ENCODE measurements around the gene WDFY3.
"Not testable (repeated sequence)": the region's sequence is repeated elsewhere in the genome, so short reads cannot be mapped to it uniquely, and the experiment has no call there.

The WDFY3 gene

DNA sequence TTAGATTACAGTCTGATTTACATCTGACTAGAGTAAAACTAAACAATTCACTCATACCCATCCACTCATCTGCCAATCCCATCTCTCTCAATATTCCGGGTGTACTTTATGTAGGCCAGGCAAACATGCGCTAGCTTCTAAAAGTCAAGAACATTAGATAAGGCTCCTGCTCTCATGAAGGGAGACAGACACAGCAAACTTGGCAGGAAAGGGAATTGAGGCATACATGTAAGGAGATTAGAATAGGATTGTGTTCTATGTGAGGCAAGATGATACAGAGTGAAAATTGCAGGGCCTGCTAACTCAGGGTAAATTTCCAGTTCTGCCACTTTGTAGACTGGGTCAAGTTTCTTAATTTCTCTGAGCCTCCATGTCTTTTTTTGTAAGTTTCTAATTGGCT lies 247.8 kb downstream of the WDFY3 start:
- no peak overlapping the region for H3K4me3 Mint-ChIP-seq
- no peak overlapping the region for H3K27ac Mint-ChIP-seq
- no peaks in the 10 kb centered on the region for H3K4me1 Mint-ChIP-seq
- no peaks in the 10 kb centered on the region for H3K27me3 Mint-ChIP-seq
- H3K36me3 Mint-ChIP-seq, result no peaks in the 10 kb centered on the region
- H3K9me3 Mint-ChIP-seq, result no peaks in the 10 kb centered on the region

DNA sequence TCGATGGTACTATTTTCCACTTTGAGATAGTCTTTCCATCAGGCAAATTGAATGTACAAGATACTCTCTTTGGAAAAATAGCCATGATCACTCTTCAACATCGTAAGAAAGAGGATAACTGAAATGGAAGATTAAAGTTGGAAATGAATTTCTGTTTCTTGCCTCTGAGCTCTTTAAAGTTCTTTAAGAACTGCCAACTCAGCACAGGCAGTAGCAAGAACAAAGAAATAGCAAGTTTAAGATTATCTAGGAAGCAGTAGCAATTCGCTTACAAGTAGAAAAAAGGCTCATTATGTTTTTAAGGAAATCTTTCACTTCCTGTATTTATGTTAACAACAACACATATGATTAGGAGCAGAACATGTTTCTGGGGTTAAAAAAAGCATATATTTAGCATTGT lies 255.9 kb downstream of the WDFY3 start:
- no peak overlapping the region for H3K4me3 Mint-ChIP-seq
- H3K27ac Mint-ChIP-seq, result no peak overlapping the region
- no peaks in the 10 kb centered on the region for H3K4me1 Mint-ChIP-seq
- peaks cover 3% of the 10 kb centered on the region for H3K27me3 Mint-ChIP-seq
- H3K9me3 Mint-ChIP-seq, result no peaks in the 10 kb centered on the region
- no peaks in the 10 kb centered on the region for H3K36me3 Mint-ChIP-seq

DNA sequence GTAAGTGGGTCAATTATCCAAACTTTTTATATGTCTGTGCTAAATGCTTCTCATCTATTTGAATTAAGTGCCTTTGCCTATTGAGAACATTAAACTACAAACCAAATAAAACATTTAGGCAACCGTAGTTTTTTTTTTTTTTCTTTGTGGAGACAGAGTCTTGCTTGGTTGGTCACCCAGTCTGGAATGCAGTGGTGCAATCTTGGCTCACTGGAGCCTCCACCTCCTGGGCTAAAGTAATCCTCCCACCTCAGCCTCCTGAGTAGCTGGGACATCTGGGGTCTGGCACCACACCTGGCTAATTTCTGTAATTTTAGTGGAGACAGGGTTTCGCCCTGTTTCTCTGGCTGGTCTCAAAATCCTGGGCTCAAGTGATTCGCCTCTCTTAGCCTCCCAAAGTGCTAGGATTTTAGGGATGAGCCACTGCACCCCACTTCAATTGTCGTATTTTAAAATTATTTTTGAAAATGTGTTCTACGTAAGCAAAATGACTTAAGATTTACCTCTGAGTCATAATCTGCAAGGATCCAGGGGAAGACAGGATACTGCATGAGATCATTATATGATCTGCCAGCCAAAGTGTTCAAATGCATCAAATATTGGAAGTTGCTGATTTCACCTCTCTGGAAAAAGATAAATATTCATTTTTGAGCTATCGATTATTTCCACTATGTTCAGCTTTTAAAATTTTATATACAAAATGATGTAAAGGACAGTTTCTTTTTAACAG lies 257.9 kb downstream of the WDFY3 start:
- Mint-ChIP-seq H3K4me1 (no peaks in the 10 kb centered on the region), H3K27me3 (peaks cover 4% of the 10 kb centered on the region), H3K36me3 (no peaks in the 10 kb centered on the region), H3K4me3 (no peak overlapping the region), H3K9me3 (no peaks in the 10 kb centered on the region), H3K27ac (no peak overlapping the region)

DNA sequence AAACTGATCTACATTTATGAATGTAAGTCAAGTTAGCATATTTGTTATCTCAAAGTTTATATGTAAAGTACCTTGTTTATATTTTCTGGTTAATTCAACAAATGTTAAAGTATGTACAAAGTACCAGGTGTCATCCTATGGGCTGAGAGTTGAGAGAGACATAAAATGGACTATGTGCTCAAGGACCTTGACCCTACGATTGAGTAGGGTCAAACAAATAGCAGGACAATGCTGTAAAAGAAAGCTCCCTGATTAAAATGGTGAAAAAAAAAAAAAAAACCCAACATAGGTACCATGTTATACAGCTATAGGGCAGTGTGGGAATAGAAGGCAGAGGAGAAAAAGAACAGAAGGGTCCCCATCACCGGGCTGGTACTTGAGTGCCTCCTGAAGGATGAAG lies 260.2 kb downstream of the WDFY3 start:
- Mint-ChIP-seq H3K4me1 (no peaks in the 10 kb centered on the region), H3K4me3 (no peak overlapping the region), H3K9me3 (no peaks in the 10 kb centered on the region), H3K27me3 (peaks cover 4% of the 10 kb centered on the region), H3K27ac (no peak overlapping the region), H3K36me3 (no peaks in the 10 kb centered on the region)

DNA sequence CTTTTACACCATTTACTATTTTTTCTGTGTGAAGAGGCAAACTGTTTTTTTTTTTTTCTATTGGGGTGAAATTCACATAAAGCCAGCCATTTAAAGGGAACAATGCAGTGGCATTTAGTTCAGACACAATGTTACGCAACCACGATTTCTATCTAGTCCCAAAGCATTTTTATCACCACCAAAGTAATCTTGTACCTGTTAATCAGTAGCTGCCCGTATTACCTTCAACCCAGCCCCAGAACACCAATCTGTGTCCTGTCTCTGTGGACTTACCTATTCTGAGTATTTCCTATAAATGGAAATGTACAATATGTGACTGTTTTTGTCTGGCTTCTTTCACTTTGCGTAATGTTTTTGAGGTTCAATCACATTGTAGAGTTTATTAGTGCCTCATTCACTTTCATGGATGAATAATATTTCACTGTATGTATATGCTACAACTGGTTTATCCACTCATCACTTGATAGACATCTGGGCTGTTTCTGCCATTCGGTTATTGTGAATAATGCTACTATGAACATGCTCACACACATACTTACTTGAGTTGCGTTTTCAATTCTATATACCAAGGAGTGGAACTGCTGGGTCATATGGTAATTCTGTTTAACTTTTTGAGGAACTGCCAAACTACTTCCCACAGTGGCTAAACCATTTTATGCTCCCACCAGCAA lies 267.4 kb downstream of the WDFY3 start:
- Mint-ChIP-seq H3K27ac (no peak overlapping the region), H3K9me3 (no peaks in the 10 kb centered on the region), H3K36me3 (no peaks in the 10 kb centered on the region)

DNA sequence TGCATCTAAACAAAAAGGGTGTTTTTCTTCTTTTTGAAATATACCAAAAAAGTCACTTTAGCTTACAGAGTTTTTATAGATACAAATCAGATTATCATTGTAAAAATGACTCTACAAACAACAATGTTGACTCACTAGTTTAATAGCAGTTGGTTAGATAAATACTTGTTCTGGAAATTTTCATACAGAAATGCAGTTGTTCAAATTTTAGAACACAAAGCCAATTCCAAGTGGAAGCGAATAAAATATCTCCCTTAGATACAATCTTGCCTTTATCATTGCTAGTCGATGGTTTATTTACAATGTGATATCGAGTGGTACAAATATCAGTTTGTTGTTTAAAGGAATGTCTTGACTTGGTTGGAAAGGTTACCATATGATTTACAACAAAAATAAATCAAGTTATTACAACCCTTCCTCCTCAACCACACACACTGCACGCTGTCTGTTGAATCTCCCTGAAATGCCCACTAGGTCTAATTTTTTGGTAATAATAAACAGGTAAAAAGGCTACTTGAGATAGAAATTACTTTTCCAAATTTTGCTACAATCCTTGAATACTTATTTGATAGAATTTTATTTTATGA lies 268.8 kb downstream of the WDFY3 start:
- no peaks in the 10 kb centered on the region for H3K27me3 Mint-ChIP-seq
- no peaks in the 10 kb centered on the region for H3K9me3 Mint-ChIP-seq
- H3K4me1 Mint-ChIP-seq, result no peaks in the 10 kb centered on the region
- H3K27ac Mint-ChIP-seq, result no peak overlapping the region
- H3K36me3 Mint-ChIP-seq, result no peaks in the 10 kb centered on the region
- no peak overlapping the region for H3K4me3 Mint-ChIP-seq

More for the DNA sequence above, 267.4 kb downstream of the WDFY3 start:
- no peaks in the 10 kb centered on the region for H3K4me1 Mint-ChIP-seq
- H3K4me3 Mint-ChIP-seq, result no peak overlapping the region
- peaks cover 2% of the 10 kb centered on the region for H3K27me3 Mint-ChIP-seq

DNA sequence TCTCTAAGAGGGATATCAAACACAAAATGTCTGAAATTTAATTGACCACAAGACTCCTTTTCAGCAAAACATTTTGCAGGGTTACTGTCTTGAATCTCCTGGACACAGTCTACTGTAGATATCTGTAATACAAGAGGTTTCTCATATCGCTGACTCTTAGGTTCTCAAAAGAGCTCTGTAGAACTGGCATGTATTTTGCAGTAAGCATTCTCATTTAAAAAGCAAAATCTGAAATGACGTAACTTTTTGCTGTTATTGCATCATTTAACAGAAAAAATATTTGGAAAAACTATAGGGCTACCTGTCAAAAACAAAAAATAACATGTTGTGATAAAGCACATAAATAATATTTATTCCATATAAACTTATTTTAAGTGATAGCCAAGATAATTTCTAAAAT lies 269.3 kb downstream of the WDFY3 start:
- Mint-ChIP-seq H3K36me3 (no peaks in the 10 kb centered on the region), H3K9me3 (no peaks in the 10 kb centered on the region), H3K4me3 (no peak overlapping the region), H3K4me1 (no peaks in the 10 kb centered on the region), H3K27me3 (no peaks in the 10 kb centered on the region), H3K27ac (no peak overlapping the region)

DNA sequence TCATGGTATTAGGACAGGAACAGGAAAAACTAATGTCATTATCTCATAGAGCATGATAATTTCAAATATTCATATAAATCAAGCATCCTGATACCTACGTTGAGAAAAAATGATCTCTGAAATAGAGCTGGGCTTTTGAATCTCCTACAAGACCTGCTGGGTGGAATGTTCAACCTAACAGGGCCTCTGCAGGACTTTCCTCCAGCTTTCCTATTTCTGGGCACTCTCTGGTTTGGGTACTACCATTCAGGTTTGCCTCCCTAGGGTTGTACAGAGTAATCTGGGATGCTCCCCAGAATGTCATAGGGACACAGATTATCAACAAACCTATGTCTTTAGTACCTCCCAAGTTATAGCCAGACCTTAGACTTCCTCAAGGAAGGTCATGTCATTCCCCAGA lies 274.7 kb downstream of the WDFY3 start:
- no peaks in the 10 kb centered on the region for H3K36me3 Mint-ChIP-seq
- H3K27ac Mint-ChIP-seq, result no peak overlapping the region
- no peaks in the 10 kb centered on the region for H3K4me1 Mint-ChIP-seq
- no peak overlapping the region for H3K4me3 Mint-ChIP-seq
- no peaks in the 10 kb centered on the region for H3K9me3 Mint-ChIP-seq
- H3K27me3 Mint-ChIP-seq, result no peaks in the 10 kb centered on the region

DNA sequence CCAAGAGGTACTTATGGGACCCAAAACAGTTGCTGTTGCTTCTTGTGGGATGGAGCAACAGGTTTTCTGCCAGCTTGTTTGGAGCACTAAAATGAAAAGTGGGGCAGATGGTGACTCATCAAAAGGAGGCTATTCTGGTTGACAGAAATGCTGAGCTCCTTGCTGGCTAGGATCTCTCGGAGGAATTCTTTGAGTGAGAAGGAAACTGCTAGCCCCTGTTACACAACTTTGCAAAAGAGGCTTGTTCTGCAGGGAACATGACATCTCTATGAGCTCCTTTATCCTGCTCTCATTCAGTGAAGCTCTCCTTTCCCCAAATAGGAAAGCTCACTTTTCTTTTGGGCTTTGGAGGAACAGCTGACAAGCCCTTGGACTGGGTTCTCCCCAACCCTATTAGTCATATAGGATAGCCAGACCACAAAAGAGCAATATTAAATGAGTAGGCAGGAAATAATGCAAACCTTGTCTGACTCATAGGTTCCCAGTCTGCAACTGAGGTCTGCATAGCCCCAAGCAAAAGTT lies 275.3 kb downstream of the WDFY3 start:
- H3K9me3 Mint-ChIP-seq, result no peaks in the 10 kb centered on the region
- H3K27me3 Mint-ChIP-seq, result no peaks in the 10 kb centered on the region
- no peaks in the 10 kb centered on the region for H3K36me3 Mint-ChIP-seq
- no peak overlapping the region for H3K4me3 Mint-ChIP-seq
- H3K27ac Mint-ChIP-seq, result no peak overlapping the region
- no peaks in the 10 kb centered on the region for H3K4me1 Mint-ChIP-seq

DNA sequence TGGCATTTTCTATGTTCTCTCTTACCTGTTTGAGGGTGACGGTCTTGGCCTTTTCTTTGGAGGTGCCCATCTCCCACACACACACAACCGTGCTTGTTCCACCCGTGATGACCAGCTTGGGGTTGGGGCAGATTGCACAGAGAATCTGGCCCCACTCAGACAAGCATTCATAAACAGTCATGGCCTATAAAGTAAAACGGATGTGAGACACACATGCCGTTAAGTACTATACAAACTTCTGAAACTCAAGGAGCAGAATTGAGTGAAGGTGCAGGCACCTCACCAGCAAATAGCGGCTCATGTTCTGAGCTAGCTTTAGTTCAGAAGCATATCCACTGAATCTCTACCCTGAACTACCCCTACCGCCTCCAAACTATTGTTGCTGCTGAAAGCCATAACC lies 276.0 kb downstream of the WDFY3 start:
- no peaks in the 10 kb centered on the region for H3K36me3 Mint-ChIP-seq
- H3K4me1 Mint-ChIP-seq, result no peaks in the 10 kb centered on the region
- H3K27me3 Mint-ChIP-seq, result no peaks in the 10 kb centered on the region
- H3K9me3 Mint-ChIP-seq, result no peaks in the 10 kb centered on the region
- H3K4me3 Mint-ChIP-seq, result no peak overlapping the region
- H3K27ac Mint-ChIP-seq, result no peak overlapping the region

DNA sequence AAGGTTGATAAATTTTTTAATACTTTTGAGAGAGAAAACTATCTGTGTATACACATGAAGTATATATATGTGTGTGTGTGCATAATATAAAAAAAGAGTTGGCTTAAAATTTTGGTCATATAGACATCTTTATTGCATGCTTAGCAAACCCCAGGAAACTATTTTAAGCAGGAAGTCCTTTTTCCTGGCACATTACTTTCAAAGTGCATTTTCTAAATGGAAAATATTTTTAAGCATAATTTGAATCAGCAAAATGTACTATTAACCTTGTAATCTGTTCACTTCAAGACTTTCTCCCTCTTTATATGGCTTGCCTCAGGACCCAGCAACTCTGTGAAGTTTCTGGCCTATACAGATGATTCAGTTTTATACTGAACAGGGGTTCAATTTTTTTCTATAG lies 277.3 kb downstream of the WDFY3 start:
- H3K27ac Mint-ChIP-seq, result no peak overlapping the region
- no peaks in the 10 kb centered on the region for H3K36me3 Mint-ChIP-seq
- no peak overlapping the region for H3K4me3 Mint-ChIP-seq
- H3K9me3 Mint-ChIP-seq, result no peaks in the 10 kb centered on the region
- H3K27me3 Mint-ChIP-seq, result no peaks in the 10 kb centered on the region
- no peaks in the 10 kb centered on the region for H3K4me1 Mint-ChIP-seq

DNA sequence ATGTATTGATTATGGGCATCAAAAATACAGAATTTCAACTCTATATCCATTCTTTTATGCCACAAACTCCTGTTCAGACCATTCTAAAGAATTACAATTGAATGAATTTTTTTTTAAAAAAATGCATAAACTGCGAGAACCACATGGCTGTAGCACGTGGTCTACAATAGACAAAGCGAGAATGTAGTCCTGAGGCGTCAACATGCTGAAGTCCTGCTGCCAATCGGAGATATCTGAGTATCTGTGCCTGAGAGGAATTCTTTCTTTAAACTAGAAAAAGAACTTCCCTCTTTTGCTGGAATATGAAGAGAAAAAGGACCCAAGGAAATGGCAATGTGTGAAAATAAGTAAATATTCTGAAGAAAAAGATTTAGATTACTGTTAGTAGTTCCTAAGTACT lies 277.9 kb downstream of the WDFY3 start:
- no peaks in the 10 kb centered on the region for H3K9me3 Mint-ChIP-seq

DNA sequence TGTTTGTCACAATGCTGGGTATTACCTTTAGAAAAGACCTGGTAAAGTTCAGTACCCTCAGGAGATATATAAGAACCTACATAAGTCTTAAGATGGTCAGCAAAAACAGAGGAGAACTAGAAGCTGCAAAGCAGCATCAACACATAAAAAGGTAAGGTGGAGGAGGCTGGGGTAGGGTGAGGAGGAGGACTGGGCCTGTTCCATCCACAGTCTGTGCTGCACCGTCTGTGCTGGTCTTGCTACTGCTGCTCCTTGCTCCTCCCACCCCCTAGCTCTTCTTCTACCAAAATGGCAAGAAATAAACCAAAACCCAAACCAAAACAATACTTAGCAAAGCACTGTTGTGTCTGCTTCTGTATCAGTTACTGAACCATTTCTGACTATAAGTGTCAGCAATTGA lies 281.4 kb downstream of the WDFY3 start:
- H3K36me3 Mint-ChIP-seq, result no peaks in the 10 kb centered on the region
- H3K4me3 Mint-ChIP-seq, result no peak overlapping the region
- no peaks in the 10 kb centered on the region for H3K27me3 Mint-ChIP-seq
- H3K9me3 Mint-ChIP-seq, result no peaks in the 10 kb centered on the region
- peaks cover 6% of the 10 kb centered on the region for H3K4me1 Mint-ChIP-seq
- no peak overlapping the region for H3K27ac Mint-ChIP-seq

More for the DNA sequence above, 277.9 kb downstream of the WDFY3 start:
- Mint-ChIP-seq H3K27me3 (no peaks in the 10 kb centered on the region), H3K36me3 (no peaks in the 10 kb centered on the region), H3K4me1 (no peaks in the 10 kb centered on the region), H3K27ac (no peak overlapping the region), H3K4me3 (no peak overlapping the region)

DNA sequence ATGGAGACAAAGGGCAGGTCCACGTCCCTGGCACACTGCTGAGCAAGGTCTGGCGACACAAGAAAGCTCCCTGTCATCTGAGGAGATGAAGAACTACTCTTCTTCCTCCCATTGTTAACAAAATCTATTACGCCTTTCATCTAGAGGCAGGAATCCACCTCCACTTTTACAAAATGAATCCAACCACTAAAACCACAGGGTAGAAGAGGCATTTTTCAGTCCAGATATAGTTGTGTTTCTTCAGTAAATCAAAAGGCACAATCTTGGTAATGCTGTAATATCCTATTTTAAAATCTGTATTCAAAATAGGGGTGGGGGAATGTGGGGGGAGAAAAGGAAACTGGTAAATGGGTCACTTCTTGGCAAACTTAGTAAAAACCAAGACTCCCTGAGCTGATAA lies 282.1 kb downstream of the WDFY3 start:
- H3K4me1 Mint-ChIP-seq, result peaks cover 6% of the 10 kb centered on the region
- no peak overlapping the region for H3K4me3 Mint-ChIP-seq
- peaks cover 3% of the 10 kb centered on the region for H3K27me3 Mint-ChIP-seq
- no peaks in the 10 kb centered on the region for H3K9me3 Mint-ChIP-seq
- no peak overlapping the region for H3K27ac Mint-ChIP-seq
- no peaks in the 10 kb centered on the region for H3K36me3 Mint-ChIP-seq

DNA sequence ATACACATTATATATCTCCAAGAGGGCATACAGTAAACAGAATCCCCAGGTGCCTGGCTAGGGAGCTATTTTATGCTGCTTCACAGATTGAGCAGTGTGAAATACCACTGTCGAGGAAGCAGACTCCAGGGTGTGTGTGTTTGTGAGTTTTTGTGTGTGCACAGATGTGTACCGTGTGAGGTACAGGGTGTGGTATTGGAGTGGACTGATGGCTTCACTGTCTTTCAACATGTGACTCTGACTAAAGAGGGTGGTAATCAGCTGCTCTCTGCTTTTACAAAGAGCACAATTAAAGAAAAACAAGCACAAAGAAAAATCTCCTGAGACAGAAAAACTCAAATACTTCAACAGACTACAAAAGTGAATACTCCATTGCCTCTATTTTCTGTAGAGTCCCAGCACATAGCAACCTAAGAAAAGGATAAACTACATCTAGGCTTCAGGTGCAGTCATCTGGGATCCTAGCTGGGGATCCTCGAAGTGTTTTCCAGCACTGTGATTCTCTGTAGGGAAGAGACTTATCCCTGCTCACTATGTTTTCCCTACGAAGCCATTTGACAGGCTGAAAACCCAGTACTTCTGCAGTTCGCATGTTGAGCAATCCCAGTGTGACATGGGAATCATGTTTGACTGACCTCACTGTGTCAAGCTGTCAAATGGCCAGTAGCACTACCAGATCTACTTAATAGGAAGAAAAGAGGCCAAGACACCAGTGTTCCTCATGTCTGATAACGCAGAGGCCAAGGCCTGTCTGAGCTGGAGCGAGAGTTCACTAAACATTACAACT lies 283.2 kb downstream of the WDFY3 start:
- no peak overlapping the region for H3K4me3 Mint-ChIP-seq
- H3K4me1 Mint-ChIP-seq, result peaks cover 6% of the 10 kb centered on the region
- H3K9me3 Mint-ChIP-seq, result no peaks in the 10 kb centered on the region
- H3K36me3 Mint-ChIP-seq, result no peaks in the 10 kb centered on the region
- H3K27ac Mint-ChIP-seq, result no peak overlapping the region
- peaks cover 3% of the 10 kb centered on the region for H3K27me3 Mint-ChIP-seq

DNA sequence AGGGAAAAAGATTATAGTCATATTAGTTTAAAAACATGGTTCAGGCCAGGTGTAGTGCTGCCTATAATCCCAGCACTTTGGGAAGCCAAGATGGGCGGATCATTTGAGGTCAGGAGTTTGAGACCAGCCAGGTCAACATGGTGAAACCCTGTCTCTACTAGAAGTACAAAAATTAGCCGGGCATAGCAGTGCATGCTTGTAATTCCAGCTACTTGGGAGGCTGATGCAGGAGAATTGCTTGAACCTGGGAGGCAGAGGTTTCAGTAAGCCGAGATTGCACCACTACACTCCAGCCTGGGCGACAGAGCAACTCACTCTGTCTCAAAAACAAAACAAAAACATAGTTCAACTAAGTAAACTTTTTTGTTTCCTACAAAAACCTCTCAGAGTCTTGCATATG lies 283.8 kb downstream of the WDFY3 start:
- not testable (repeated sequence) for H3K4me1 Mint-ChIP-seq, H3K4me3 Mint-ChIP-seq, H3K36me3 Mint-ChIP-seq, H3K9me3 Mint-ChIP-seq, H3K27me3 Mint-ChIP-seq, H3K27ac Mint-ChIP-seq
